BE2C (cell line): ENCODE measurements around the gene C6orf132.

ENCODE experiments used
- DNase-seq: peaks from one replicate; pipeline ENCODE4 v3.0.0-alpha.2; 2020
- H3K27me3 ChIP-seq: fragments of 250-450 bp; sonication (Bioruptor Pico); 2 replicates; pipeline ENCODE4 v1.5.1; 2020; ENCODE audit warnings: mild to moderate bottlenecking
- H3K36me3 ChIP-seq: fragments of 250-450 bp; sonication (Bioruptor Pico); 2 replicates; pipeline ENCODE4 v1.5.1; 2020; ENCODE audit warnings: mild to moderate bottlenecking
- H3K4me1 ChIP-seq: fragments of 250-450 bp; sonication (Bioruptor Pico); 2 replicates; pipeline ENCODE4 v1.5.1; 2020
- H3K4me3 ChIP-seq: 2 replicates; pipeline ENCODE4 v1.5.1; 2011; ENCODE audit warnings: low read depth, low read length
- H3K9me3 ChIP-seq: fragments of 250-450 bp; sonication (Bioruptor Pico); 2 replicates; pipeline ENCODE4 v1.5.1; 2020
- TF ChIP-seq, protein P1 (sequence below): IDR thresholded peaks from 2 replicates; pipeline ENCODE4 v1.5.1; 2012; ENCODE audit warnings: mild to moderate bottlenecking, low read depth, low read length

The C6orf132 gene

DNA sequence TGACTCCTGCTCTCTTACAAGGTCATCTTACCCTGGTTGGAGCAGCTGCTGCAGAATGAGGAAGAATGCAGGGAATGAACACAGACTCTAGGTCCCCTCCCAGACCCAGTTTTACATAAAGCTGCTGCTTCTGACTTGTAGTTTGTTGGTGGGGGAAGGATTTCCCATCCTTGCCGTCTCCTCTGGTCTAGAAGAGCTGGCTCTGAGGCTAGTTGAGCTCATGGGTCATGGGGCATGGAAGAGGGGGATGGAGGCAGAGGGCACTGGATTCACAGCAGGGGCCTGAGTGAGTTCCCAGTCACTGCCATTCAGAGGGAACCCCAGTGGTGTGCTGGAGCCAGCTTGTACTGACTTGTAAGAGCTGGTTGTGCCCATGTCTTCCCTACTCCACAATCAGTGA lies 21.6 kb upstream of the C6orf132 start:
- no peaks in the 10 kb centered on the region for H3K9me3 ChIP-seq
- DNase-seq = no peak
- peaks cover 3% of the 10 kb centered on the region; the same call in 1 of the 2 replicates for H3K4me1 ChIP-seq
- no peak overlapping the region for H3K4me3 ChIP-seq
- H3K36me3 ChIP-seq = no peaks in the 10 kb centered on the region
- no peaks in the 10 kb centered on the region for H3K27me3 ChIP-seq
- TF ChIP-seq, protein P1, sequence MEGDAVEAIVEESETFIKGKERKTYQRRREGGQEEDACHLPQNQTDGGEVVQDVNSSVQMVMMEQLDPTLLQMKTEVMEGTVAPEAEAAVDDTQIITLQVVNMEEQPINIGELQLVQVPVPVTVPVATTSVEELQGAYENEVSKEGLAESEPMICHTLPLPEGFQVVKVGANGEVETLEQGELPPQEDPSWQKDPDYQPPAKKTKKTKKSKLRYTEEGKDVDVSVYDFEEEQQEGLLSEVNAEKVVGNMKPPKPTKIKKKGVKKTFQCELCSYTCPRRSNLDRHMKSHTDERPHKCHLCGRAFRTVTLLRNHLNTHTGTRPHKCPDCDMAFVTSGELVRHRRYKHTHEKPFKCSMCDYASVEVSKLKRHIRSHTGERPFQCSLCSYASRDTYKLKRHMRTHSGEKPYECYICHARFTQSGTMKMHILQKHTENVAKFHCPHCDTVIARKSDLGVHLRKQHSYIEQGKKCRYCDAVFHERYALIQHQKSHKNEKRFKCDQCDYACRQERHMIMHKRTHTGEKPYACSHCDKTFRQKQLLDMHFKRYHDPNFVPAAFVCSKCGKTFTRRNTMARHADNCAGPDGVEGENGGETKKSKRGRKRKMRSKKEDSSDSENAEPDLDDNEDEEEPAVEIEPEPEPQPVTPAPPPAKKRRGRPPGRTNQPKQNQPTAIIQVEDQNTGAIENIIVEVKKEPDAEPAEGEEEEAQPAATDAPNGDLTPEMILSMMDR = no peak

- no peaks in the 10 kb centered on the region for H3K9me3 ChIP-seq
- peaks cover 3% of the 10 kb centered on the region; the same call in 1 of the 2 replicates for H3K4me1 ChIP-seq
- H3K4me3 ChIP-seq = no peak overlapping the region
- no peak for DNase-seq
- H3K27me3 ChIP-seq = no peaks in the 10 kb centered on the region
- no peaks in the 10 kb centered on the region for H3K36me3 ChIP-seq
- TF ChIP-seq, protein P1 = no peak
These were observed 20.4 kb upstream of the C6orf132 start for GRCh38 chr6:42162812-42163211.

DNA sequence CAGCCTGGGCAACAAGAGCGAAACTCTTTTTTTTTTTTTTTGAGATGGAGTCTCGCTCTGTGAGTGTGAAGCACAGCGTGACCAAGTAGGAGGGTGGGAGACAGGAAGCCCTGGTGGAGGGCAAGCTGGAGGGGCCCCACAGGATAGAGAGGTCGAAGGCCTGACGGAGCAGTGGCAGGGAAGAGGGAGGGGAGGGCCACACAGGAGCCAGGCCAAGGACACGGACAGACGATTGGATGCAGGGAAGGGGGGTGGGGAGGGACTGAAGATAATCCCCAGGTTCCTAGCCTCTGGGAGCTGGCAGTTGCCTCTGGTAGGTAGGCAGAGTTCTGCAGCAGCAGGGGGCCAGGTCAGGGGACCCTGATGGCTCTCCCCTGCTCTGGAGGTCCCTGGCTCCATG lies 20.0 kb upstream of the C6orf132 start:
- TF ChIP-seq, protein P1 = no peak
- no peaks in the 10 kb centered on the region for H3K36me3 ChIP-seq
- no peaks in the 10 kb centered on the region for H3K9me3 ChIP-seq
- no peak overlapping the region for H3K4me3 ChIP-seq
- no peak for DNase-seq
- H3K27me3 ChIP-seq = no peaks in the 10 kb centered on the region
- H3K4me1 ChIP-seq = peaks cover 3% of the 10 kb centered on the region; the same call in 1 of the 2 replicates

- Histone ChIP-seq H3K36me3 (no peaks in the 10 kb centered on the region), H3K4me3 (no peak overlapping the region), H3K9me3 (no peaks in the 10 kb centered on the region), H3K4me1 (no peaks in the 10 kb centered on the region), H3K27me3 (no peaks in the 10 kb centered on the region)
- TF ChIP-seq, protein P1 = no peak
- DNase-seq = no peak
These were observed 17.1 kb upstream of the C6orf132 start for GRCh38 chr6:42159431-42160024.

- Histone ChIP-seq H3K36me3 (no peaks in the 10 kb centered on the region), H3K27me3 (no peaks in the 10 kb centered on the region), H3K4me1 (no peaks in the 10 kb centered on the region), H3K4me3 (no peak overlapping the region), H3K9me3 (no peaks in the 10 kb centered on the region)
- DNase-seq = no peak
- TF ChIP-seq, protein P1 = no peak
These were observed 16.2 kb upstream of the C6orf132 start for GRCh38 chr6:42158631-42159030.

- no peaks in the 10 kb centered on the region for H3K36me3 ChIP-seq
These were observed 15.6 kb upstream of the C6orf132 start for GRCh38 chr6:42158011-42158410.

More at GRCh38 chr6:42158011-42158410, 15.6 kb upstream of the C6orf132 start:
- H3K4me3 ChIP-seq = no peak overlapping the region
- no peaks in the 10 kb centered on the region for H3K27me3 ChIP-seq
- H3K4me1 ChIP-seq = no peaks in the 10 kb centered on the region
- TF ChIP-seq, protein P1 = no peak
- H3K9me3 ChIP-seq = no peaks in the 10 kb centered on the region
- DNase-seq = no peak
